Measurements from ENCODE around the gene PFKFB4. TPM values are rescaled to one million over a fixed set of nuclear protein-coding genes. Genes with fewer than 3 reads are reported as not detected.

Gene PFKFB4
- total RNA-seq, 3 donors from 2014 or later (not counting 1 experiment from before 2014, with no cell fraction given), result 2.4 to 4.3 (median 3.6) TPM

DNA sequence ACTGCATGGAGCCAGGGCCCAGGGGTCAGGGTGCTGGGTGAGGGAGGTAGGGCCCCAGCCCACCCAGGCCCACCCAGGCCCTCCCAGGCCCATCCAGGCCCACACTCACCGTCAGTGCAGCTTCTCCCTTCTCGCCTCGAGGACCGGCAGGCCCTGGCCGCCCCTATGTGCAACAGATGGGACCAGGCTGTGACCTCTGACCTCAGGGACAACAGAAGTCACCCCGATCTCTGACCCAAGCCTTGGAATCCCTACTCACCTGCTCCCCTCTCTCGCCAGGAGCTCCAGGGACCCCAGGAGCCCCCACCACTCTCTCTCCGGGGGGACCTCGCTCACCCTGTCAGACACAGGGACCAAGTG is 9.8 kb upstream of the PFKFB4 start:
- no peaks in the 10 kb centered on the region for H3K9me3 ChIP-seq (ENCODE audit: control insufficient read depth, insufficient read depth, low read length)
- H3K27me3 ChIP-seq (ENCODE audit: control insufficient read depth, insufficient read depth, low read length), result no peaks in the 10 kb centered on the region
- no peaks in the 10 kb centered on the region for H3K9me3 Mint-ChIP-seq
- ATAC-seq (no peak), DNase-seq (no peak)
- intact Hi-C loops (cut with micrococcal nuclease), result no loop called here
- H3K36me3 Mint-ChIP-seq, result no peaks in the 10 kb centered on the region
- H3K4me1 ChIP-seq (ENCODE audit: control insufficient read depth, insufficient read depth, low read length), result peaks cover 31% of the 10 kb centered on the region
- H3K4me1 Mint-ChIP-seq, result peaks cover 8 to 32% of the 10 kb centered on the region in 2 donors
- no peak overlapping the region for H3K4me3 ChIP-seq (ENCODE audit: low read length)
- H3K27ac Mint-ChIP-seq, result peak overlapping the region in 1 of 2 donors; percentile 94
- H3K27me3 Mint-ChIP-seq (ENCODE audit: low read depth in 2 of 2), result no peaks in the 10 kb centered on the region
- H3K4me3 Mint-ChIP-seq, result no peak overlapping the region
- no peak overlapping the region for H3K27ac ChIP-seq (ENCODE audit: low read length)
- 94% methylated on average over 9 of the region's 9 CpGs for WGBS (ENCODE audit: insufficient coverage)
- H3K36me3 ChIP-seq (ENCODE audit: control insufficient read depth, insufficient read depth, low read length), result no peaks in the 10 kb centered on the region
- TF ChIP-seq CTCF (IDR thresholded peaks at IDR 0.05), result no peak

- intact Hi-C loops (cut with micrococcal nuclease), result loop anchor here (2.0 kb wide), 1 partner anchor 43 kb away; the partner anchor contains the start of gene UQCRC1
- WGBS (ENCODE audit: insufficient coverage), result 54% methylated on average over 7 of the region's 7 CpGs
- no peak for DNase-seq
Observed at GRCh38 chr3:48565591-48566400, 9.2 kb upstream of the PFKFB4 start.

DNA sequence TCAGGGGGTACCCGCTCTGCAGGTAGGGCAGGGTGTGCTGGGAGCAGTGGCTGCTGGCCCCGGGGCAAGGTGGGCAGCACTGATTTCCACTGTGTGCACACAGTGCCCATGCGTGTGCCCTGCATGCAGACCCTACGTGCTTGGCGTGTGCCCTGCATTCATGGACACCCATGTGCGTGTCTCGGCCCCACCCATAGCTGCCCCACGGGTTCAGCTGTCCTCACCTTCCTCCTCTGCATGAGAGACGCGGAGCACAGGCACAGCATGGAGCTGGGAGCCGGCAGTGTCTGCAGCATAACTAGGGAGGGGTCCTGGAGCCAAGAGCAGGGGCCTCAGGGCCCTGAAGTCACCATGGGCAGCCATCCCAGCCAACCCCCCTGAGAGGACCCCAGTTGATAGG is 8.6 kb upstream of the PFKFB4 start:
- no peak overlapping the region for H3K4me3 ChIP-seq (ENCODE audit: low read length)
- no peaks in the 10 kb centered on the region for H3K36me3 ChIP-seq (ENCODE audit: control insufficient read depth, insufficient read depth, low read length)
- no peaks in the 10 kb centered on the region for H3K9me3 Mint-ChIP-seq
- DNase-seq (no peak), ATAC-seq (no peak)
- no peaks in the 10 kb centered on the region for H3K9me3 ChIP-seq (ENCODE audit: control insufficient read depth, insufficient read depth, low read length)
- H3K4me1 ChIP-seq (ENCODE audit: control insufficient read depth, insufficient read depth, low read length), result peaks cover 41% of the 10 kb centered on the region
- TF ChIP-seq CTCF (IDR thresholded peaks at IDR 0.05), result no peak
- H3K36me3 Mint-ChIP-seq, result no peaks in the 10 kb centered on the region
- intact Hi-C loops (cut with micrococcal nuclease), result loop anchor here (2.0 kb wide), 1 partner anchor 44 kb away; the partner anchor contains the start of gene UQCRC1
- H3K4me1 Mint-ChIP-seq, result peaks cover 12 to 36% of the 10 kb centered on the region in 2 donors
- peak overlapping the region in 1 of 2 donors; percentile 94 for H3K27ac Mint-ChIP-seq
- no peak overlapping the region for H3K4me3 Mint-ChIP-seq
- H3K27me3 Mint-ChIP-seq (ENCODE audit: low read depth in 2 of 2), result no peaks in the 10 kb centered on the region
- H3K27ac ChIP-seq (ENCODE audit: low read length), result no peak overlapping the region
- WGBS (ENCODE audit: insufficient coverage), result 96% methylated on average over 11 of the region's 11 CpGs
- H3K27me3 ChIP-seq (ENCODE audit: control insufficient read depth, insufficient read depth, low read length), result no peaks in the 10 kb centered on the region

More at GRCh38 chr3:48565591-48566400, 9.2 kb upstream of the PFKFB4 start:
- H3K9me3 Mint-ChIP-seq, result no peaks in the 10 kb centered on the region
- H3K27me3 ChIP-seq (ENCODE audit: control insufficient read depth, insufficient read depth, low read length), result no peaks in the 10 kb centered on the region
- no peaks in the 10 kb centered on the region for H3K27me3 Mint-ChIP-seq (ENCODE audit: low read depth in 2 of 2)
- H3K9me3 ChIP-seq (ENCODE audit: control insufficient read depth, insufficient read depth, low read length), result no peaks in the 10 kb centered on the region
- no peak overlapping the region for H3K27ac ChIP-seq (ENCODE audit: low read length)
- H3K4me1 ChIP-seq (ENCODE audit: control insufficient read depth, insufficient read depth, low read length), result peaks cover 36% of the 10 kb centered on the region
- H3K27ac Mint-ChIP-seq, result peak overlapping the region in 1 of 2 donors; percentile 94
- H3K4me1 Mint-ChIP-seq, result peaks cover 8 to 32% of the 10 kb centered on the region in 2 donors
- H3K4me3 ChIP-seq (ENCODE audit: low read length), result no peak overlapping the region
- no peak for TF ChIP-seq CTCF (IDR thresholded peaks at IDR 0.05)
- H3K36me3 Mint-ChIP-seq, result no peaks in the 10 kb centered on the region
- no peak overlapping the region for H3K4me3 Mint-ChIP-seq
- ATAC-seq, result no peak
- H3K36me3 ChIP-seq (ENCODE audit: control insufficient read depth, insufficient read depth, low read length), result no peaks in the 10 kb centered on the region
